NT2/D1 (cell line): Measurements from ENCODE around the gene PTPRH.

Experiments used
- SUZ12 ChIP-seq: IDR thresholded peaks from 2 replicates; pipeline ENCODE4 v1.6.1; 2011; ENCODE audit not compliant: insufficient read length, insufficient read depth; ENCODE audit errors: extremely low read depth
- YY1 ChIP-seq: IDR thresholded peaks from 2 replicates; pipeline ENCODE4 v1.6.1; 2011; ENCODE audit not compliant: insufficient read length, insufficient read depth
- ZNF274 ChIP-seq: IDR thresholded peaks from 2 replicates; pipeline ENCODE4 v1.6.1; 2011; ENCODE audit warnings: mild to moderate bottlenecking, low read depth, low read length

GRCh38 chr19:55223291-55224037, 14.2 kb upstream of the PTPRH start:
- no peak for TF ChIP-seq YY1
- no peak for TF ChIP-seq ZNF274
- no peak for TF ChIP-seq SUZ12
